ENCODE measurements around the gene TRPM3. TPM values are rescaled to one million over a fixed set of nuclear protein-coding genes. Genes with fewer than 3 reads are reported as not detected.

The TRPM3 gene
- total RNA-seq, 1 experiment from 2014 or later = 0.26 TPM

- Histone ChIP-seq H3K27me3 (ENCODE audit: insufficient read depth, low read depth) (no peaks in the 10 kb centered on the region), H3K9me2 (ENCODE audit: insufficient read depth) (no peaks in the 10 kb centered on the region; the same call in 1 of the 2 replicates), H3K4me3 (no peak overlapping the region), H3K9me3 (ENCODE audit: insufficient read depth, low read depth) (no peaks in the 10 kb centered on the region), H3K79me2 (ENCODE audit: low read depth) (no peaks in the 10 kb centered on the region), H3K36me3 (ENCODE audit: low read depth) (no peaks in the 10 kb centered on the region), H3K27ac (no peak overlapping the region), H3K4me1 (replicated peaks; ENCODE audit: insufficient read depth) (no peaks in the 10 kb centered on the region), H4K20me1 (ENCODE audit: insufficient read depth) (no peaks in the 10 kb centered on the region), H3F3A (ENCODE audit: insufficient read depth, low read depth) (no peaks in the 10 kb centered on the region), H3K4me2 (no peak overlapping the region), H2AFZ (no peak overlapping the region)
- TF ChIP-seq CTCF (conservative IDR thresholded peaks at IDR 0.05) (no peak), EZH2 (IDR thresholded peaks at IDR 0.05; ENCODE audit: low read depth) (no peak)
- ChIA-PET POLR2A (ENCODE audit: unreplicated experiment) (no interaction called here), CTCF (no interaction called here)
- BruUV-seq (replicated peaks) = no TSS peak
- intact Hi-C loops (cut with micrococcal nuclease; ENCODE audit: unreplicated experiment) = loop anchor here (10.0 kb wide), 1 partner anchor 933 kb away; the partner anchor contains the start of gene APBA1
- no peak for DNase-seq
These were observed 513.5 kb downstream of the TRPM3 start for GRCh38 chr9:70607926-70608325.

GRCh38 chr9:70607329-70607728 lies 514.1 kb downstream of the TRPM3 start:
- intact Hi-C loops (cut with micrococcal nuclease; ENCODE audit: unreplicated experiment) = loop anchor here (10.0 kb wide), 1 partner anchor 933 kb away; the partner anchor contains the start of gene APBA1
- no peak overlapping the region for H3K4me3 ChIP-seq
- no peaks in the 10 kb centered on the region for H3K9me3 ChIP-seq (ENCODE audit: insufficient read depth, low read depth)
- no TSS peak for BruUV-seq (replicated peaks)
- H3K27me3 ChIP-seq (ENCODE audit: insufficient read depth, low read depth) = no peaks in the 10 kb centered on the region
- CTCF ChIA-PET = no interaction called here
- H3K4me2 ChIP-seq = no peak overlapping the region
- no peaks in the 10 kb centered on the region for H3K36me3 ChIP-seq (ENCODE audit: low read depth)
- TF ChIP-seq EZH2 (IDR thresholded peaks at IDR 0.05; ENCODE audit: low read depth) = no peak
- TF ChIP-seq CTCF (conservative IDR thresholded peaks at IDR 0.05) = no peak
- no peaks in the 10 kb centered on the region for H4K20me1 ChIP-seq (ENCODE audit: insufficient read depth)
- no peaks in the 10 kb centered on the region for H3K4me1 ChIP-seq (replicated peaks; ENCODE audit: insufficient read depth)
- no peaks in the 10 kb centered on the region for H3K79me2 ChIP-seq (ENCODE audit: low read depth)
- no peaks in the 10 kb centered on the region for H3F3A ChIP-seq (ENCODE audit: insufficient read depth, low read depth)
- no peak for DNase-seq
- POLR2A ChIA-PET (ENCODE audit: unreplicated experiment) = no interaction called here
- H3K9me2 ChIP-seq (ENCODE audit: insufficient read depth) = no peaks in the 10 kb centered on the region; the same call in 1 of the 2 replicates
- no peak overlapping the region for H3K27ac ChIP-seq
- no peak overlapping the region for H2AFZ ChIP-seq

GRCh38 chr9:70603020-70603411 lies 518.4 kb downstream of the TRPM3 start:
- Histone ChIP-seq H3K4me1 (replicated peaks; ENCODE audit: insufficient read depth) (no peaks in the 10 kb centered on the region), H4K20me1 (ENCODE audit: insufficient read depth) (no peaks in the 10 kb centered on the region), H3K9me2 (ENCODE audit: insufficient read depth) (no peaks in the 10 kb centered on the region), H3K27ac (no peak overlapping the region), H3K79me2 (ENCODE audit: low read depth) (no peaks in the 10 kb centered on the region), H2AFZ (no peak overlapping the region), H3K36me3 (ENCODE audit: low read depth) (no peaks in the 10 kb centered on the region), H3K4me3 (no peak overlapping the region), H3K9me3 (ENCODE audit: insufficient read depth, low read depth) (no peaks in the 10 kb centered on the region), H3K4me2 (no peak overlapping the region), H3K27me3 (ENCODE audit: insufficient read depth, low read depth) (no peaks in the 10 kb centered on the region), H3F3A (ENCODE audit: insufficient read depth, low read depth) (no peaks in the 10 kb centered on the region)
- no TSS peak for BruUV-seq (replicated peaks)
- ChIA-PET POLR2A (ENCODE audit: unreplicated experiment) (no interaction called here), CTCF (interaction anchor here (0.5 to 1.1 kb wide), 4 partner anchors 11 to 704 kb away, joined by 3 to 5 read pairs (median 4); no protein-coding TSS in a partner anchor)
- intact Hi-C loops (cut with micrococcal nuclease; ENCODE audit: unreplicated experiment) = loop anchor here (2.0 to 10.0 kb wide), 4 partner anchors 118 to 928 kb away; partner anchors contain the start of gene APBA1
- TF ChIP-seq EZH2 (IDR thresholded peaks at IDR 0.05; ENCODE audit: low read depth) = no peak
- no peak for TF ChIP-seq CTCF (conservative IDR thresholded peaks at IDR 0.05)
- DNase-seq = no peak
